Keratinocyte (primary cell): ENCODE measurements around the gene STYK1.

ENCODE experiments used
- CTCF ChIP-seq, 3 experiments: IDR thresholded peaks in 1 of 3; conservative IDR thresholded peaks in 1 of 3; optimal IDR thresholded peaks in 1 of 3; 2 replicates in 2 of 3; 3 replicates in 1 of 3; pipeline versions ENCODE3 to v1.5.1; 2011; ENCODE audit warnings: low read length in 3 of 3, mild to moderate bottlenecking in 3 of 3, moderate library complexity in 2 of 3, control low read depth in 1 of 3, inconsistent platforms in 1 of 3; ENCODE audit not compliant: insufficient read depth in 2 of 3; ENCODE audit errors: extremely low read depth in 1 of 3
- EZH2 ChIP-seq: IDR thresholded peaks from one replicate; pipeline ENCODE4 v1.6.1; 2012; ENCODE audit warnings: inconsistent platforms, mild to moderate bottlenecking, low read length, moderate library complexity

DNA sequence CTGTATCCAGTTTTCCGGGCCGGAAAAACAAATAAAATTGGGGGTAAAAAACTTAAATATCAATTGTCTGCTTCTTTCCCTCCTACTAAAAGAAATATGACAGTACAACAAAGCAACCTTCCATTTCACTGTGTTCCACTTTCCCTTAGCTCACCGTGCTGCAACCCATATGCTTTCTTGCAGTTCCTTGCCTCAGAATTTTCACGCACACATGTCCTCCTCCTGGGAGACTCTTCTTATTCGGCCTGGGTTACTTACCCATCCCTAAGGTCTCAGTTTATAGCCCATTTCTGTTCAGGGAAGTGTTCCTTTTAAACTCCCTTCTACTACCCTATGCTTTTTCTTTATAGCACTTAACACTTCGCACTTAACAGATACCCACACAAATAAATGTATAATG, 56.0 kb downstream of the STYK1 start:
- TF ChIP-seq EZH2: no peak
- TF ChIP-seq CTCF (optimal IDR thresholded peaks at IDR 0.05 in 1 of 3, IDR thresholded peaks at IDR 0.05 in 1 of 3, conservative IDR thresholded peaks at IDR 0.05 in 1 of 3; ENCODE audit: extremely low read depth in 1 of 3, insufficient read depth in 2 of 3, low read length in 3 of 3): no peak
